GM19043 (cell line): Measurements from ENCODE around the gene INIP.
A peak's percentile ranks its signal among the peaks of the same experiment; 100 is the strongest.
"Not testable (repeated sequence)": the region's sequence is repeated elsewhere in the genome, so short reads cannot be mapped to it uniquely, and the experiment has no call there.

Experiments
- ATAC-seq: cut with Tn5 transposase; IDR thresholded peaks from one replicate; pipeline ENCODE4 v1.9.1; 2021; ENCODE audit warnings: low read depth; ENCODE audit not compliant: unreplicated experiment

The INIP gene

GRCh38 chr9:112743216-112743836, 25.4 kb upstream of the INIP start:
- no peak for ATAC-seq

- ATAC-seq: no peak
Measured at GRCh38 chr9:112734892-112735291, 17.0 kb upstream of the INIP start.

GRCh38 chr9:112731971-112732370, 14.1 kb upstream of the INIP start:
- ATAC-seq: no peak

- no peak for ATAC-seq
Measured at GRCh38 chr9:112728401-112728800, 10.5 kb upstream of the INIP start.

- ATAC-seq: no peak
Measured at GRCh38 chr9:112726428-112726827, 8.5 kb upstream of the INIP start.

GRCh38 chr9:112725961-112726360, 8.0 kb upstream of the INIP start:
- peak; percentile 62 for ATAC-seq

GRCh38 chr9:112722749-112723148, 4.8 kb upstream of the INIP start:
- not testable (repeated sequence) for ATAC-seq

GRCh38 chr9:112720113-112720780, 2.3 kb upstream of the INIP start:
- ATAC-seq: no peak

GRCh38 chr9:112719696-112720095, 1.8 kb upstream of the INIP start:
- ATAC-seq: no peak

GRCh38 chr9:112719241-112719691, 1.3 kb upstream of the INIP start:
- ATAC-seq: no peak

- ATAC-seq: no peak
Measured at GRCh38 chr9:112712678-112713077, 5.2 kb downstream of the INIP start.

GRCh38 chr9:112711050-112711689, 6.7 kb downstream of the INIP start:
- ATAC-seq: no peak

GRCh38 chr9:112705768-112706427, 12.0 kb downstream of the INIP start:
- ATAC-seq: no peak

- ATAC-seq: no peak
Measured at GRCh38 chr9:112703304-112703703, 14.6 kb downstream of the INIP start.

GRCh38 chr9:112700085-112700484, 17.8 kb downstream of the INIP start:
- ATAC-seq: no peak

- peak; percentile 80 for ATAC-seq
Measured at GRCh38 chr9:112699230-112699629, 18.7 kb downstream of the INIP start.

GRCh38 chr9:112696461-112696860, 21.5 kb downstream of the INIP start:
- ATAC-seq: no peak

GRCh38 chr9:112694706-112695555, 23.0 kb downstream of the INIP start:
- no peak for ATAC-seq

- no peak for ATAC-seq
Measured at GRCh38 chr9:112689161-112689740, 28.7 kb downstream of the INIP start.
